Transverse colon (tissue), 4 donors: ENCODE data around the gene MIX23. TPM values are rescaled to one million over a fixed set of nuclear protein-coding genes. Genes with fewer than 3 reads are reported as not detected.

Experiments
- DNase-seq: peaks from one replicate; pipeline ENCODE4 v3.0.0-alpha.2; 2019
- H3K27ac ChIP-seq, 4 donors: fragments of 200-600 bp; sonication (generic); 2 replicates each; pipeline ENCODE4 v1.5.1; 2016 to 2018; ENCODE audit warnings: inconsistent platforms in 4 of 4
- H3K27me3 ChIP-seq: fragments of 200-600 bp; sonication (generic); 2 replicates; pipeline ENCODE4 v1.5.1; 2017; ENCODE audit warnings: inconsistent platforms
- H3K36me3 ChIP-seq, 4 donors: fragments of 200-600 bp; sonication (generic); 2 replicates each; pipeline ENCODE4 v1.5.1; 2017 to 2019; ENCODE audit warnings: inconsistent platforms in 4 of 4
- H3K4me1 ChIP-seq, 4 donors: fragments of 200-600 bp; sonication (generic); 2 replicates each; pipeline ENCODE4 v1.5.1; 2017 to 2020; ENCODE audit warnings: inconsistent platforms in 4 of 4
- H3K4me3 ChIP-seq, 4 donors: fragments of 200-600 bp; sonication (generic); 1 replicate in 1 of 4; 2 replicates in 3 of 4; pipeline versions ENCODE4 v1.5.1 to v1.6.1; 2017 to 2019; ENCODE audit warnings: inconsistent platforms in 4 of 4
- H3K9me3 ChIP-seq, 2 donors: fragments of 200-600 bp; sonication (generic); 2 replicates each; pipeline ENCODE4 v1.5.1; 2017 to 2019; ENCODE audit warnings: inconsistent platforms in 2 of 2
- CTCF ChIP-seq, 5 experiments: fragments of 200-600 bp in 3 of 5; fragments of 450-650 bp in 2 of 5; sonication (generic) in 3 of 5; IDR thresholded peaks; 1 replicate in 2 of 5; 2 replicates in 3 of 5; pipeline ENCODE4 v1.5.1; 2016 to 2017; ENCODE audit warnings: antibody characterized with exemption in 5 of 5, inconsistent platforms in 3 of 5, mild to moderate bottlenecking in 2 of 5, moderate library complexity in 1 of 5
- EP300 ChIP-seq: sonication (generic); formaldehyde crosslinking; IDR thresholded peaks from one replicate; pipeline ENCODE4 v1.6.1; 2017; ENCODE audit warnings: antibody characterized with exemption, low read depth
- POLR2A ChIP-seq: fragments of 450-650 bp; IDR thresholded peaks from one replicate; pipeline ENCODE4 v1.6.1; 2016; ENCODE audit warnings: antibody characterized with exemption, mild to moderate bottlenecking, moderate library complexity
- POLR2AphosphoS5 ChIP-seq, 3 donors: sonication (generic); formaldehyde crosslinking; IDR thresholded peaks; one replicate each; pipeline ENCODE4 v1.6.1; 2016; ENCODE audit warnings: antibody characterized with exemption in 3 of 3
- WGBS, 2 donors: methylation state at CpG; one replicate each; pipeline ENCODE4 v1.1.5; 2018; ENCODE audit warnings: low coverage in 1 of 2; 5-methylcytosine and 5-hydroxymethylcytosine counted together
- in situ Hi-C, 4 donors: fragments of 200-750 bp; cut with MboI; loops; one replicate each; pipeline versions ENCODE4 v1.15.0 to v1.15.1; 2017; ENCODE audit warnings: low sequenced_read_pairs in 3 of 4, low pct_ligation_motif_present in 1 of 4, low pct_unique_long_range_greater_than_20kb in 1 of 4
- intact Hi-C: fragments of 100-400 bp; cut with DNase I; formaldehyde crosslinking; loops from one replicate; pipeline ENCODE4 v1.15.1; 2023; ENCODE audit warnings: low total_unique reads
- total RNA-seq, 4 donors: library from RNA; depleted of rRNA; stranded (reverse); fragments of >200 nt; gene quantifications; one replicate each; pipeline ENCODE4 v1.1.0, GENCODE V29; 2016

The MIX23 gene
- total RNA-seq, 4 donors from 2014 or later, result 4.5 to 28.7 (median 10.7) TPM

GRCh38 chr3:122349171-122349570, 33.9 kb downstream of the MIX23 start:
- WGBS, 2 donors, result 88% methylated on average over 1 of the region's 1 CpG; no CpG with 5 or more reads in 1 of the 2 donors
- no peaks in the 10 kb centered on the region for H3K36me3 ChIP-seq
- no peak overlapping the region for H3K27ac ChIP-seq
- no peak for DNase-seq
- H3K9me3 ChIP-seq, result no peaks in the 10 kb centered on the region
- H3K4me3 ChIP-seq, result no peak overlapping the region
- intact Hi-C loops, result no loop called here
- H3K27me3 ChIP-seq, result no peaks in the 10 kb centered on the region
- peaks cover 0 to 23% (median 12%) of the 10 kb centered on the region in 4 donors for H3K4me1 ChIP-seq
- TF ChIP-seq EP300 (no peak), POLR2AphosphoS5 (IDR thresholded peaks at IDR 0.05) (no peak), POLR2A (no peak), CTCF (IDR thresholded peaks at IDR 0.05) (no peak)
- in situ Hi-C loops, result no loop called here

GRCh38 chr3:122343654-122344053, 39.4 kb downstream of the MIX23 start:
- Histone ChIP-seq H3K4me3 (no peak overlapping the region), H3K9me3 (no peaks in the 10 kb centered on the region), H3K4me1 (peaks cover 0 to 4% (median 0%) of the 10 kb centered on the region in 4 donors), H3K36me3 (no peaks in the 10 kb centered on the region), H3K27ac (no peak overlapping the region), H3K27me3 (no peaks in the 10 kb centered on the region)
- 83 to 85% methylated on average over 2 of the region's 2 CpGs for WGBS, 2 donors
- in situ Hi-C loops (no loop called here), intact Hi-C loops (no loop called here)
- no peak for DNase-seq
- TF ChIP-seq EP300 (no peak), POLR2A (no peak), CTCF (IDR thresholded peaks at IDR 0.05) (no peak), POLR2AphosphoS5 (IDR thresholded peaks at IDR 0.05) (no peak)

- in situ Hi-C loops, result no loop called here
Observed at GRCh38 chr3:122342803-122343202, 40.2 kb downstream of the MIX23 start.

GRCh38 chr3:122332551-122332950, 50.5 kb downstream of the MIX23 start:
- no peaks in the 10 kb centered on the region for H3K36me3 ChIP-seq
- intact Hi-C loops (no loop called here), in situ Hi-C loops (no loop called here)
- H3K27me3 ChIP-seq, result no peaks in the 10 kb centered on the region
- no peaks in the 10 kb centered on the region for H3K9me3 ChIP-seq
- TF ChIP-seq POLR2A (no peak), EP300 (no peak), CTCF (IDR thresholded peaks at IDR 0.05) (no peak), POLR2AphosphoS5 (IDR thresholded peaks at IDR 0.05) (no peak)
- no peak overlapping the region for H3K4me3 ChIP-seq
- H3K27ac ChIP-seq, result no peak overlapping the region
- WGBS, 2 donors, result 93% methylated on average over 8 of the region's 8 CpGs; no CpG with 5 or more reads in 1 of the 2 donors
- DNase-seq, result no peak
- H3K4me1 ChIP-seq, result no peaks in the 10 kb centered on the region

More at GRCh38 chr3:122342803-122343202, 40.2 kb downstream of the MIX23 start:
- Histone ChIP-seq H3K4me1 (peaks cover 0 to 5% (median 0%) of the 10 kb centered on the region in 4 donors), H3K27ac (no peak overlapping the region), H3K27me3 (no peaks in the 10 kb centered on the region), H3K9me3 (no peaks in the 10 kb centered on the region), H3K36me3 (no peaks in the 10 kb centered on the region), H3K4me3 (no peak overlapping the region)
- DNase-seq, result no peak
- intact Hi-C loops, result no loop called here
- no peak for TF ChIP-seq POLR2AphosphoS5 (IDR thresholded peaks at IDR 0.05)
- TF ChIP-seq POLR2A, result no peak
- TF ChIP-seq CTCF (IDR thresholded peaks at IDR 0.05), result no peak
- WGBS, 2 donors, result 60 to 85% methylated on average over 1 of the region's 1 CpG
